NB4 (cell line): Measurements from ENCODE around the gene TMEM174.

Experiments used
- POLR2A ChIP-seq: IDR thresholded peaks from 2 replicates; pipeline ENCODE4 v1.6.1; 2011; ENCODE audit warnings: mild to moderate bottlenecking; ENCODE audit not compliant: insufficient read length; ENCODE audit errors: extremely low read depth
- TF ChIP-seq, protein P1 (sequence below): IDR thresholded peaks from 2 replicates; pipeline ENCODE4 v1.6.1; 2011; ENCODE audit warnings: low read depth, low read length
- TF ChIP-seq, protein P2 (sequence below): IDR thresholded peaks from one replicate; pipeline ENCODE4 v1.5.1; 2012; ENCODE audit warnings: low read depth, low read length

- TF ChIP-seq, protein P1, sequence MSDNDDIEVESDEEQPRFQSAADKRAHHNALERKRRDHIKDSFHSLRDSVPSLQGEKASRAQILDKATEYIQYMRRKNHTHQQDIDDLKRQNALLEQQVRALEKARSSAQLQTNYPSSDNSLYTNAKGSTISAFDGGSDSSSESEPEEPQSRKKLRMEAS: no peak
- TF ChIP-seq, protein P2, sequence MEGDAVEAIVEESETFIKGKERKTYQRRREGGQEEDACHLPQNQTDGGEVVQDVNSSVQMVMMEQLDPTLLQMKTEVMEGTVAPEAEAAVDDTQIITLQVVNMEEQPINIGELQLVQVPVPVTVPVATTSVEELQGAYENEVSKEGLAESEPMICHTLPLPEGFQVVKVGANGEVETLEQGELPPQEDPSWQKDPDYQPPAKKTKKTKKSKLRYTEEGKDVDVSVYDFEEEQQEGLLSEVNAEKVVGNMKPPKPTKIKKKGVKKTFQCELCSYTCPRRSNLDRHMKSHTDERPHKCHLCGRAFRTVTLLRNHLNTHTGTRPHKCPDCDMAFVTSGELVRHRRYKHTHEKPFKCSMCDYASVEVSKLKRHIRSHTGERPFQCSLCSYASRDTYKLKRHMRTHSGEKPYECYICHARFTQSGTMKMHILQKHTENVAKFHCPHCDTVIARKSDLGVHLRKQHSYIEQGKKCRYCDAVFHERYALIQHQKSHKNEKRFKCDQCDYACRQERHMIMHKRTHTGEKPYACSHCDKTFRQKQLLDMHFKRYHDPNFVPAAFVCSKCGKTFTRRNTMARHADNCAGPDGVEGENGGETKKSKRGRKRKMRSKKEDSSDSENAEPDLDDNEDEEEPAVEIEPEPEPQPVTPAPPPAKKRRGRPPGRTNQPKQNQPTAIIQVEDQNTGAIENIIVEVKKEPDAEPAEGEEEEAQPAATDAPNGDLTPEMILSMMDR: no peak
- TF ChIP-seq POLR2A: no peak
Observed at GRCh38 chr5:73158313-73158712, 14.7 kb upstream of the TMEM174 start.
